H1 (cell line): ENCODE results near the gene WDR37. TPM values are rescaled to one million over a fixed set of nuclear protein-coding genes. Genes with fewer than 3 reads are reported as not detected.

ENCODE experiments used
- CTCF ChIA-PET: fragments of 300-600 bp; sonication (Branson Sonifier 250); formaldehyde crosslinking; loops from one replicate; lab custom pipeline; 2021; ENCODE audit not compliant: partially characterized antibody; lab: Charles Lee
- POLR2A ChIA-PET: fragments of 300-600 bp; sonication (Branson Sonifier 250); formaldehyde crosslinking; loops from one replicate; lab custom pipeline; 2021; ENCODE audit warnings: inconsistent platforms; ENCODE audit not compliant: partially characterized antibody; lab: Charles Lee
- DNase-seq, 2 experiments: peaks; one replicate each; pipeline versions ENCODE4 v3.0.0 to v3.0.0-alpha.2; 2010 to 2022; ENCODE audit warnings: low spot score in 2 of 2, low read depth in 1 of 2, mixed read lengths in 1 of 2
- FAIRE-seq: peaks from 2 replicates; lab custom pipeline; 2011; peaks lifted over from hg19 to GRCh38; lab: Jason Lieb, UNC
- H2AFZ ChIP-seq: 2 replicates; pipeline ENCODE4 v1.8.1; 2012; ENCODE audit warnings: low read length, inconsistent platforms
- H2AK5ac ChIP-seq: 2 replicates; pipeline ENCODE4 v1.6.1; 2013; ENCODE audit warnings: low read depth, low read length
- H2BK120ac ChIP-seq: replicated peaks from 2 replicates; pipeline ENCODE3; 2013; ENCODE audit warnings: low read depth, low read length, inconsistent platforms
- H2BK12ac ChIP-seq: 2 replicates; pipeline ENCODE4 v1.6.1; 2013; ENCODE audit warnings: low read depth, low read length
- H2BK15ac ChIP-seq: 2 replicates; pipeline ENCODE4 v1.6.1; 2013; ENCODE audit warnings: low read length
- H2BK20ac ChIP-seq: 2 replicates; pipeline ENCODE4 v1.6.1; 2013; ENCODE audit warnings: low read length
- H2BK5ac ChIP-seq: 2 replicates; pipeline ENCODE4 v1.6.1; 2013; ENCODE audit warnings: low read depth, low read length
- H3K14ac ChIP-seq: 2 replicates; pipeline ENCODE4 v1.6.1; 2013; ENCODE audit warnings: inconsistent platforms; ENCODE audit not compliant: insufficient read length
- H3K18ac ChIP-seq: 2 replicates; pipeline ENCODE4 v1.6.1; 2013; ENCODE audit warnings: low read length; ENCODE audit errors: extremely low read depth
- H3K23ac ChIP-seq: 2 replicates; pipeline ENCODE4 v1.6.1; 2013; ENCODE audit warnings: inconsistent platforms; ENCODE audit not compliant: insufficient read length
- H3K23me2 ChIP-seq: 2 replicates; pipeline ENCODE4 v1.6.1; 2013; ENCODE audit warnings: low read depth, low read length
- H3K27ac ChIP-seq: 2 replicates; pipeline ENCODE4 v1.6.1; 2011; ENCODE audit warnings: low read depth, low read length, inconsistent platforms
- H3K27me3 ChIP-seq, 4 experiments: replicated peaks in 1 of 4; 1 replicate in 1 of 4; 2 replicates in 3 of 4; pipeline versions ENCODE4 v1.6.1 to v1.8.1; 2011 to 2013; ENCODE audit warnings: low read length in 3 of 4, mild to moderate bottlenecking in 3 of 4, inconsistent platforms in 2 of 4, mixed read lengths in 2 of 4, moderate library complexity in 1 of 4; ENCODE audit not compliant: control insufficient read depth in 3 of 4, insufficient read depth in 3 of 4; ENCODE audit errors: extremely low read depth in 1 of 4
- H3K36me3 ChIP-seq, 4 experiments: 2 replicates each; pipeline versions ENCODE4 v1.6.1 to v1.8.1; 2011 to 2013; ENCODE audit warnings: mild to moderate bottlenecking in 4 of 4, low read length in 3 of 4, moderate library complexity in 2 of 4, control low read depth in 1 of 4, inconsistent platforms in 1 of 4; ENCODE audit not compliant: insufficient read depth in 4 of 4, control insufficient read depth in 2 of 4
- H3K4ac ChIP-seq: replicated peaks from 2 replicates; pipeline ENCODE3; 2013; ENCODE audit warnings: low read length, low read depth, mixed read lengths, inconsistent platforms; ENCODE audit not compliant: insufficient read length
- H3K4me1 ChIP-seq, 4 experiments: replicated peaks in 1 of 4; 1 replicate in 1 of 4; 2 replicates in 3 of 4; pipeline versions ENCODE4 v1.6.1 to v1.8.1; 2011 to 2013; ENCODE audit warnings: low read length in 3 of 4, inconsistent platforms in 2 of 4, mixed read lengths in 1 of 4; ENCODE audit not compliant: insufficient read depth in 4 of 4, control insufficient read depth in 3 of 4
- H3K4me2 ChIP-seq, 2 experiments: 2 replicates each; pipeline versions ENCODE4 v1.6.1 to v1.8.1; 2011 to 2013; ENCODE audit warnings: low read depth in 2 of 2, low read length in 2 of 2, control low read depth in 1 of 2, inconsistent platforms in 1 of 2, mild to moderate bottlenecking in 1 of 2; ENCODE audit not compliant: insufficient read depth in 1 of 2
- H3K4me3 ChIP-seq, 4 experiments: fragments of 200-600, 300-600 bp in 1 of 4; sonication (generic), shearing (Covaris generic), sonication (Bioruptor Twin) in 1 of 4; 2 replicates each; pipeline versions ENCODE4 v1.5.1 to v1.8.1; 2011 to 2016; ENCODE audit warnings: low read length in 4 of 4, low read depth in 3 of 4, control low read depth in 2 of 4, inconsistent platforms in 2 of 4, mild to moderate bottlenecking in 2 of 4, mixed read lengths in 1 of 4, moderate library complexity in 1 of 4; ENCODE audit not compliant: insufficient read depth in 2 of 4; ENCODE audit errors: extremely low read depth in 1 of 4
- H3K56ac ChIP-seq: replicated peaks from 2 replicates; pipeline ENCODE3; 2013; ENCODE audit warnings: low read depth, mild to moderate bottlenecking, mixed read lengths, low read length, inconsistent platforms; ENCODE audit not compliant: insufficient read length
- H3K79me1 ChIP-seq: 2 replicates; pipeline ENCODE4 v1.6.1; 2013; ENCODE audit warnings: low read depth, low read length, control low read depth
- H3K79me2 ChIP-seq, 2 experiments: 2 replicates each; pipeline versions ENCODE4 v1.6.1 to v1.8.1; 2012 to 2013; ENCODE audit warnings: low read length in 2 of 2, mild to moderate bottlenecking in 2 of 2, inconsistent platforms in 1 of 2; ENCODE audit not compliant: insufficient read depth in 2 of 2, control insufficient read depth in 1 of 2
- H3K9ac ChIP-seq, 4 experiments: replicated peaks in 1 of 4; 1 replicate in 1 of 4; 2 replicates in 3 of 4; pipeline versions ENCODE4 v1.6.1 to v1.8.1; 2011 to 2013; ENCODE audit warnings: low read depth in 3 of 4, low read length in 3 of 4, control low read depth in 2 of 4, mild to moderate bottlenecking in 2 of 4, moderate library complexity in 2 of 4, inconsistent platforms in 1 of 4; ENCODE audit errors: extremely low read depth in 1 of 4
- H3K9me3 ChIP-seq, 2 experiments: 2 replicates each; pipeline versions ENCODE4 v1.6.1 to v1.8.1; 2012 to 2013; ENCODE audit warnings: mild to moderate bottlenecking in 2 of 2, moderate library complexity in 2 of 2, control low read depth in 1 of 2, inconsistent platforms in 1 of 2, low read depth in 1 of 2, low read length in 1 of 2, mixed read lengths in 1 of 2; ENCODE audit not compliant: insufficient read depth in 2 of 2
- H4K20me1 ChIP-seq, 2 experiments: replicated peaks in 1 of 2; 2 replicates each; pipeline versions ENCODE3 to v1.8.1; 2011 to 2013; ENCODE audit warnings: inconsistent platforms in 2 of 2, low read length in 2 of 2, mild to moderate bottlenecking in 1 of 2; ENCODE audit not compliant: insufficient read depth in 2 of 2, control insufficient read depth in 1 of 2
- H4K5ac ChIP-seq: 2 replicates; pipeline ENCODE4 v1.6.1; 2013; ENCODE audit warnings: low read length, low read depth, mixed read lengths, inconsistent platforms; ENCODE audit not compliant: insufficient read length
- H4K8ac ChIP-seq: 2 replicates; pipeline ENCODE4 v1.8.0; 2013; ENCODE audit warnings: mild to moderate bottlenecking, moderate library complexity, low read length, inconsistent platforms; ENCODE audit not compliant: insufficient read depth; ENCODE audit errors: extremely low read depth
- H4K91ac ChIP-seq: replicated peaks from 2 replicates; pipeline ENCODE3; 2013; ENCODE audit warnings: low read length, mixed read lengths, inconsistent platforms; ENCODE audit not compliant: insufficient read length
- CTBP2 ChIP-seq: IDR thresholded peaks from 2 replicates; pipeline ENCODE4 v1.7.0; 2011; ENCODE audit warnings: borderline replicate concordance, mild to moderate bottlenecking, moderate library complexity, mixed read lengths, low read length; ENCODE audit not compliant: insufficient read depth, insufficient read length
- WGBS, 2 experiments: shearing (Covaris generic) in 1 of 2; methylation state at CpG; one replicate each; pipeline versions ENCODE4 v1.1.6 to v1.1.7; 2013 to 2015; ENCODE audit warnings: low lambda C conversion rate in 2 of 2, mixed read lengths in 2 of 2, inconsistent platforms in 1 of 2, low coverage in 1 of 2, missing lambda C conversion rate in 1 of 2; ENCODE audit not compliant: insufficient replicate concordance in 2 of 2, insufficient coverage in 1 of 2, insufficient read length in 1 of 2; ENCODE audit errors: extremely low coverage in 1 of 2, missing lambda C conversion rate in 1 of 2; 5-methylcytosine and 5-hydroxymethylcytosine counted together
- polyA plus RNA-seq, 7 experiments: library from polyadenylated mRNA; depleted of rRNA in 3 of 7; stranded (reverse) in 5 of 7; unstranded in 2 of 7; fragments of >200 nt in 5 of 7; fragments of 200-250 nt in 2 of 7; gene quantifications; 1 replicate in 5 of 7; 2 replicates in 1 of 7; 4 replicates in 1 of 7; pipeline versions ENCODE4 v1.2.1 to v1.2.3, GENCODE V29; 2011 to 2013; ENCODE audit warnings: missing spikeins in 2 of 7, mixed read lengths in 2 of 7
- total RNA-seq: library from RNA; stranded (reverse); fragmentation: NEBNext Ultra II Directional; extraction: Animal tissue kit (Norgen Biotek cat#: 25700); gene quantifications from 2 replicates; pipeline ENCODE4 v1.2.1, GENCODE V29; 2021
- TF ChIP-seq, protein P1 (sequence below): IDR thresholded peaks from 2 replicates; pipeline ENCODE4 v1.6.1; 2012; ENCODE audit warnings: inconsistent platforms

Gene WDR37
- total and polyA plus RNA-seq, 2 of the 8 experiments (the other 6 are each of a cell fraction or from before 2014, with no cell fraction given): 9.6 to 12.0 TPM

DNA sequence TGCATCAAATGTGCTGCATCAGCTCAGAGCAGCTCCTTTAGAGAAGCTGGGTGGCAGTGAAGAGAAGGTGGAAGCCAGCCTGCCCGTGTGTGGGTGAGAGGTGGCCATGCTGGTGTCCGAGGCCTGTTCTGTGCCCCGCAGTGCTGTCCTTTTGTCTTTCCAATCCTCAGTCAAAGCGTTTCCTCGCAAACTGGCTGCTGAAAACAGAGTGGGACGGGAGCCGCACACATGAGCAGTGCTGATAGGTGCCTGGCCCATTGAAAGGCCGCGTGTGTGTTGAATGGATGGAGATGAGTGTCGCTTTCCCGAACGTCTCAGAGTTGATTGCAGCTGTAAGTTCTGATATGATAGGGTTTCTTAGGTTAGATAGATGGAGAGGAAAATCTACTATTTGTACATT, 39.3 kb downstream of the WDR37 start:
- Histone ChIP-seq H2BK12ac (no peak overlapping the region), H2BK120ac (no peak overlapping the region), H3K14ac (no peak overlapping the region), H3K9ac (no peak overlapping the region), H2AK5ac (no peak overlapping the region), H2BK20ac (no peak overlapping the region), H2BK15ac (no peak overlapping the region), H2BK5ac (peak overlapping the region; percentile 60; the same call in 1 of the 2 replicates), H4K91ac (no peak overlapping the region), H3K18ac (no peak overlapping the region), H4K8ac (no peak overlapping the region; the same call in 1 of the 2 replicates), H3K23me2 (peaks cover 7% of the 10 kb centered on the region; the same call in 1 of the 2 replicates), H3K27ac (no peak overlapping the region), H4K5ac (no peak overlapping the region), H3K27me3 (no peaks in the 10 kb centered on the region), H3K4me3 (no peak overlapping the region), H3K56ac (no peak overlapping the region), H3K23ac (no peak overlapping the region), H3K9me3 (no peaks in the 10 kb centered on the region), H2AFZ (no peak overlapping the region), H3K4me1 (no peaks in the 10 kb centered on the region), H3K36me3 (peaks cover 0 to 22% (median 6%) of the 10 kb centered on the region in 4 experiments; a peak in 7 of 8 replicates), H4K20me1 (peaks cover 0 to 1% of the 10 kb centered on the region in 2 experiments), H3K79me2 (no peaks in the 10 kb centered on the region), H3K4ac (no peak overlapping the region), H3K4me2 (no peak overlapping the region), H3K79me1 (no peaks in the 10 kb centered on the region)
- POLR2A ChIA-PET: no interaction called here
- WGBS, 2 experiments: 87% methylated on average over 12 of the region's 12 CpGs; no CpG with 5 or more reads in 1 of the 2 experiments
- FAIRE-seq: no peak
- DNase-seq: no peak
- TF ChIP-seq CTBP2: no peak
- TF ChIP-seq, protein P1, sequence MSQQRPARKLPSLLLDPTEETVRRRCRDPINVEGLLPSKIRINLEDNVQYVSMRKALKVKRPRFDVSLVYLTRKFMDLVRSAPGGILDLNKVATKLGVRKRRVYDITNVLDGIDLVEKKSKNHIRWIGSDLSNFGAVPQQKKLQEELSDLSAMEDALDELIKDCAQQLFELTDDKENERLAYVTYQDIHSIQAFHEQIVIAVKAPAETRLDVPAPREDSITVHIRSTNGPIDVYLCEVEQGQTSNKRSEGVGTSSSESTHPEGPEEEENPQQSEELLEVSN: no peak
- CTCF ChIA-PET: no interaction called here
